ENCODE data around the gene RPL14.

Gene RPL14

DNA sequence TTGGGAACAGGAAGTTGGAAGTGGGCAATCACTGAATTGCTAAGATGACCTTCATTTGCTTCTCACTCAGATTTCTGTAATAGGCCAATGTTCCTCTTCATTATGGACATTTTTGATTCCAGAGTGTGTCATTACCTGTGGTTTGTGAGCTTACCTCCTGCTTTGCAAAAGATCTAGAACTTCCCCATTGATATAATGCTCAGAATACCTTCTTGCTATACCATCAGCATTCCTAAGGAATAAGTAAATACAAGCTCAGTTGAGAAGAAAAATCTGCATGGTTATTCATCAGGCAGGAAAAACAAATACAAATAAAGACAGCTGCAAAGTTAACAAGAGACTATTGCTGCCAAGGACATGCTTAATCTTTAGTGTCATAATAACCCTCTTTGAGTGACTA is 5.6 kb upstream of the RPL14 start:
- Mint-ChIP-seq H3K27ac (no peak overlapping the region), H3K4me1 (peaks cover 32% of the 10 kb centered on the region), H3K4me3 (peak overlapping the region; percentile 93), H3K36me3 (ENCODE audit: low read depth) (no peaks in the 10 kb centered on the region), H3K27me3 (ENCODE audit: low read depth, poor library complexity) (peaks cover 5% of the 10 kb centered on the region), H3K9me3 (no peaks in the 10 kb centered on the region)
- no peak for DNase-seq
- TF ChIP-seq, protein P1, sequence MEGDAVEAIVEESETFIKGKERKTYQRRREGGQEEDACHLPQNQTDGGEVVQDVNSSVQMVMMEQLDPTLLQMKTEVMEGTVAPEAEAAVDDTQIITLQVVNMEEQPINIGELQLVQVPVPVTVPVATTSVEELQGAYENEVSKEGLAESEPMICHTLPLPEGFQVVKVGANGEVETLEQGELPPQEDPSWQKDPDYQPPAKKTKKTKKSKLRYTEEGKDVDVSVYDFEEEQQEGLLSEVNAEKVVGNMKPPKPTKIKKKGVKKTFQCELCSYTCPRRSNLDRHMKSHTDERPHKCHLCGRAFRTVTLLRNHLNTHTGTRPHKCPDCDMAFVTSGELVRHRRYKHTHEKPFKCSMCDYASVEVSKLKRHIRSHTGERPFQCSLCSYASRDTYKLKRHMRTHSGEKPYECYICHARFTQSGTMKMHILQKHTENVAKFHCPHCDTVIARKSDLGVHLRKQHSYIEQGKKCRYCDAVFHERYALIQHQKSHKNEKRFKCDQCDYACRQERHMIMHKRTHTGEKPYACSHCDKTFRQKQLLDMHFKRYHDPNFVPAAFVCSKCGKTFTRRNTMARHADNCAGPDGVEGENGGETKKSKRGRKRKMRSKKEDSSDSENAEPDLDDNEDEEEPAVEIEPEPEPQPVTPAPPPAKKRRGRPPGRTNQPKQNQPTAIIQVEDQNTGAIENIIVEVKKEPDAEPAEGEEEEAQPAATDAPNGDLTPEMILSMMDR (IDR thresholded peaks at IDR 0.05) = no peak

DNA sequence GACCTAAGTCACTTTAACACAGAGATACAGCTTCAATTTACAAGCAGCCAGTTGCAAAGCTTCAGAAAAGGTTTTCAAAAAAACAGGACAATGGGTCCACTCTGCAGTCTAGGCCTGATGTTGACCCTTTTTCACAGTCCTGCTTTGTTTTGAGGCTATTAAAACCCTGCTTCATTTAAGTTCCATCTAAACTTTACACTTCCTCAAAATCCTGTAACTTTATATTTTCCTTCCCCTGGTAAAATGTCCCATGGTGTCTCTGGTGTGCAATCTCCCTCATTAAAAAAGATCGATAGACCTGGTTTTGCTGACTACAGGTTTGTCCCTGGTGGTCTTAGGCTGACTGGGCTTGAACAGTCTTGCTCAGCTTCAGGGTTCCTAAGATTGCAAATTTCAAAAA is 5.1 kb upstream of the RPL14 start:
- TF ChIP-seq, protein P1 (IDR thresholded peaks at IDR 0.05) = no peak
- H3K27ac Mint-ChIP-seq = no peak overlapping the region

DNA sequence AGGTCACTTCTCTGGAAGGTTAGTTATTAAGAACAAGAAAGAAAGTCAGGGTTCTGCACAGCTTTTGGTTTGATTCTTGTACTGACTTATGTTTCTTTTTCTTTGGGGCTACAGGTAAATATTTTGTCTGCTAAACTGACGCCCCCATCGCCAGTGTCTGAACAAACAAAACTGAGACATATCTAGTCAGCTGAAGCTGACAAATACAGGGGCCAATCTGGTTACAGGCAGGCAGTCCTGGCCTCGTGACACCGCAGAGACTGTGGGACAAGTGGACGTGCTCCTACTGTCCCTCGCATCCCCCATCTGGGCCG is 4.6 kb upstream of the RPL14 start:
- H3K9me3 Mint-ChIP-seq = no peaks in the 10 kb centered on the region
- TF ChIP-seq, protein P1 (IDR thresholded peaks at IDR 0.05) = no peak
- peaks cover 9% of the 10 kb centered on the region for H3K27me3 Mint-ChIP-seq (ENCODE audit: low read depth, poor library complexity)

More for the DNA sequence above, 5.1 kb upstream of the RPL14 start:
- no peak for DNase-seq
- H3K9me3 Mint-ChIP-seq = no peaks in the 10 kb centered on the region
- H3K4me3 Mint-ChIP-seq = peak overlapping the region; percentile 93
- H3K27me3 Mint-ChIP-seq (ENCODE audit: low read depth, poor library complexity) = peaks cover 6% of the 10 kb centered on the region
- no peaks in the 10 kb centered on the region for H3K36me3 Mint-ChIP-seq (ENCODE audit: low read depth)
- H3K4me1 Mint-ChIP-seq = peaks cover 36% of the 10 kb centered on the region

DNA sequence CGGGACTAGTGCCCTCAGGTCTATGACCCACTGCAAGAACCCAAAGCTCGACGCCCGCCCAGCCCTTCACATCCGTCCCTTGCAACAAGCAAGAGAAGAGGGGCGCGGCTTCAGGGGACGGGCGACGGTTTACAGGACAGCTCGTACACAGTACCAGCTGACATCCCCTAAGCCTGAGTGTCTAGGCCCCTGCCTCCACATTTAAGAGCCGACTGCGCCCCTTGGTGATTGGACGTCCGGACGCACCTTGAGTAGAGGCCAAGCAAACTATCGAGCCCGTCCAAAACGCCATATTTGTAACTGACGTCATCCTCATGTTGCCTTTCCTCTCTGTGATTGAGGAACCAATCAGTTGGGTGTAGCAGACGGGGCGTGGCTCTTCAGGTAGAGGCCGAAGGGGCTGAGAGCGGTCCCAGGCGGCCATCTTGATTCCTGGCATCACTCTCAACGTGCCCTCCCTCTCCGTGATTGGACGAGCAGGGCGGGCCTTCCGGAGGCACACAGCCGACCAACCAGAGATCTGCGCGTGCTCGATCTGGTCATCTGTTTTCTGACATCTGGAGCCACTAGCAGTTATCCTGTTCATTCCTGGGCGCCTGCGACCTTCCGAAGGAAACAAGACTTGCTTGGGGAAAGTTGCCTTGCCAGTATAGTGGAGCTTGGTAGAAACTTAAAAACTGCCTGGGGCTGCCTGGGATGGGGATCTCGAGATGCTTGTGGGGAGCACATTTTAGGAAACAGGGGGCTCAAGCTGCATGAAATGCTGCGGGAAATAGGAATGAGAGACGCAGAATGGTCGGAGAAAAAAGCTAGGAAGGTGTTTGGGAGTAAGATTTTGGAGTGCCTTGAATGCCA is 4.0 kb upstream of the RPL14 start:
- TF ChIP-seq, protein P1 (IDR thresholded peaks at IDR 0.05) = no peak
- DNase-seq = peak; percentile 95
- peaks cover 10% of the 10 kb centered on the region for H3K27me3 Mint-ChIP-seq (ENCODE audit: low read depth, poor library complexity)
- H3K4me3 Mint-ChIP-seq = peak overlapping the region; percentile 93
- H3K4me1 Mint-ChIP-seq = peaks cover 44% of the 10 kb centered on the region
- no peaks in the 10 kb centered on the region for H3K9me3 Mint-ChIP-seq
- H3K27ac Mint-ChIP-seq = peak overlapping the region; percentile 99
- H3K36me3 Mint-ChIP-seq (ENCODE audit: low read depth) = peaks cover 5% of the 10 kb centered on the region

More for the DNA sequence above, 4.6 kb upstream of the RPL14 start:
- Mint-ChIP-seq H3K27ac (peak overlapping the region; percentile 98), H3K4me3 (peak overlapping the region; percentile 93), H3K4me1 (peaks cover 38% of the 10 kb centered on the region), H3K36me3 (ENCODE audit: low read depth) (no peaks in the 10 kb centered on the region)
- DNase-seq = no peak

DNA sequence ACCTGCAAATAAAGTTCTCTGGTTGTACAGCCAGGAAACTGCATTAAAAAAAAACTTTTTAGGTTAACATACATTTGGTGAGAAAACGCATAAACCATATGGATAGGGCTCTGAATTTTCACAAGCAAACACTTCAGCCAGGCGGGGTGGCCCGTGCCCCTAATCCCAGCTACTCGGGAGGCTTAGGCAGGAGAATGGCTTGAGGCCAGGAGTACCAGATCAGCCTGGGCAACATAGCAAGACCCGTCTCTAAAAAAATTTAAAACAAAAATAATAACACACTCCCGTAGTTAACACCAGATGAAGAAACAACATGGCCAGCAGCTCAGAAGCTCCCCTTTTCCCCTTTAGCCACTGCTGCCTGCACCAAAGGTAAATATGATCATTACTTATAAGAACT is 3.2 kb upstream of the RPL14 start:
- peak overlapping the region; percentile 93 for H3K4me3 Mint-ChIP-seq

More for the DNA sequence above, 3.2 kb upstream of the RPL14 start:
- Mint-ChIP-seq H3K27ac (no peak overlapping the region), H3K36me3 (ENCODE audit: low read depth) (peaks cover 13% of the 10 kb centered on the region), H3K9me3 (no peaks in the 10 kb centered on the region), H3K27me3 (ENCODE audit: low read depth, poor library complexity) (peaks cover 10% of the 10 kb centered on the region), H3K4me1 (peaks cover 52% of the 10 kb centered on the region)
- no peak for DNase-seq
- TF ChIP-seq, protein P1 (IDR thresholded peaks at IDR 0.05) = no peak

Measured in nephron progenitor cell (in vitro differentiated cells).